ENCODE data around the gene CALCOCO1. TPM values are rescaled to one million over a fixed set of nuclear protein-coding genes. Genes with fewer than 3 reads are reported as not detected.

CALCOCO1 gene
- total and polyA plus RNA-seq, 10 of the 15 experiments (the other 5 are each of a cell fraction or from before 2014, with no cell fraction given): 2.8 to 55.9 (median 13.7) TPM

- TF ChIP-seq ASH2L (IDR thresholded peaks at IDR 0.05; ENCODE audit: borderline replicate concordance, low read depth) (no peak), SMARCA5 (IDR thresholded peaks at IDR 0.05) (peak; percentile 100), CBFB (IDR thresholded peaks at IDR 0.05; ENCODE audit: low read depth) (peak; percentile 85; the same call in 1 of the 2 replicates), NR2C2 (IDR thresholded peaks at IDR 0.05; ENCODE audit: borderline replicate concordance, control insufficient read depth, insufficient read length, low read depth) (no peak), SMAD5 (IDR thresholded peaks at IDR 0.05; ENCODE audit: low read depth) (peak; percentile 94), CUX1 (IDR thresholded peaks at IDR 0.05; ENCODE audit: insufficient replicate concordance, low read depth, low read length) (no peak), IRF5 (IDR thresholded peaks at IDR 0.05; ENCODE audit: borderline replicate concordance) (no peak), TBL1XR1 (IDR thresholded peaks at IDR 0.05; ENCODE audit: low read depth, low read length) (peak; percentile 53; the same call in 1 of the 2 replicates), TAF1 (IDR thresholded peaks at IDR 0.05; ENCODE audit: borderline replicate concordance, low read depth, low read length) (peak; percentile 93; the same call in 1 of the 2 replicates), KDM1A (IDR thresholded peaks at IDR 0.05; ENCODE audit: borderline replicate concordance) (no peak), NR2F1 (conservative IDR thresholded peaks at IDR 0.05) (peak; percentile 92), E2F4 (IDR thresholded peaks at IDR 0.05; ENCODE audit: low read depth, low read length) (peak; percentile 16; the same call in 1 of the 2 replicates), TCF12 (IDR thresholded peaks at IDR 0.05; ENCODE audit: low read depth, low read length) (no peak), ZBTB33 (IDR thresholded peaks at IDR 0.05) (no peak), CHD2 (IDR thresholded peaks at IDR 0.05; ENCODE audit: borderline replicate concordance, low read depth, low read length) (no peak), MEF2B (IDR thresholded peaks at IDR 0.05; ENCODE audit: partially characterized antibody, poor library complexity, severe bottlenecking) (peak; percentile 51), HDAC2 (IDR thresholded peaks at IDR 0.05) (0 out of 2 replicates have a peak, but pooled peaks have one; percentile 44), GATAD2B (conservative IDR thresholded peaks at IDR 0.05; ENCODE audit: low read depth) (peak; percentile 84), ZBED1 (IDR thresholded peaks at IDR 0.05; ENCODE audit: borderline replicate concordance) (no peak), KAT2A (conservative IDR thresholded peaks at IDR 0.05; ENCODE audit: control insufficient read depth, low read depth, low read length) (no peak), HCFC1 (IDR thresholded peaks at IDR 0.05; ENCODE audit: low read length) (peak; percentile 65)
Observed at GRCh38 chr12:53675701-53676607, 51.3 kb downstream of the CALCOCO1 start, which contains the start of gene ATP5MC2 (continued).

All from GM12878 (cell line).